Type B pancreatic cell (in vitro differentiated cells): ENCODE measurements around the gene CDS1. TPM values are rescaled to one million over a fixed set of nuclear protein-coding genes. Genes with fewer than 3 reads are reported as not detected.
"Not testable (repeated sequence)": the region's sequence is repeated elsewhere in the genome, so short reads cannot be mapped to it uniquely, and the experiment has no call there.

ENCODE experiments used
- DNase-seq: peaks from one replicate; pipeline ENCODE4 v3.0.0; 2021; ENCODE audit warnings: mixed read lengths; ENCODE audit not compliant: unreplicated experiment; ENCODE audit errors: extremely low spot score
- H3K27ac Mint-ChIP-seq: 2 replicates; pipeline ENCODE4 v1.8.0; 2021; ENCODE audit warnings: mild to moderate bottlenecking, mixed read lengths
- H3K27me3 Mint-ChIP-seq: 2 replicates; pipeline ENCODE4 v1.8.0; 2021; ENCODE audit warnings: mixed read lengths
- H3K36me3 Mint-ChIP-seq: 2 replicates; pipeline ENCODE4 v1.8.0; 2021; ENCODE audit warnings: mixed read lengths
- H3K4me1 Mint-ChIP-seq: one replicate; pipeline ENCODE4 v1.8.0; 2021; ENCODE audit warnings: mixed read lengths; ENCODE audit not compliant: unreplicated experiment
- H3K4me3 Mint-ChIP-seq: 2 replicates; pipeline ENCODE4 v1.8.0; 2021; ENCODE audit warnings: mild to moderate bottlenecking, mixed read lengths
- H3K9me3 Mint-ChIP-seq: 2 replicates; pipeline ENCODE4 v1.8.0; 2021; ENCODE audit warnings: mixed read lengths
- CTCF ChIP-seq: fragments of 200-600 bp; sonication (generic); conservative IDR thresholded peaks from 2 replicates; pipeline ENCODE4 v1.5.0; 2021; ENCODE audit warnings: antibody characterized with exemption, mild to moderate bottlenecking
- total RNA-seq: library from RNA; stranded (reverse); gene quantifications from 2 replicates; pipeline ENCODE4 v1.2.1, GENCODE V29; 2021; ENCODE audit warnings: low replicate concordance

CDS1 gene
- total RNA-seq, 1 donor from 2014 or later, result 15.1 TPM

GRCh38 chr4:84660606-84661005 is 77.7 kb downstream of the CDS1 start:
- no peak for DNase-seq
- Mint-ChIP-seq H3K9me3 (peaks cover 9% of the 10 kb centered on the region), H3K27me3 (no peaks in the 10 kb centered on the region), H3K4me1 (peaks cover 12% of the 10 kb centered on the region), H3K36me3 (peaks cover 21% of the 10 kb centered on the region), H3K4me3 (no peak overlapping the region), H3K27ac (no peak overlapping the region)
- no peak for TF ChIP-seq CTCF

- Mint-ChIP-seq H3K27ac (no peak overlapping the region), H3K4me3 (no peak overlapping the region), H3K36me3 (peaks cover 24% of the 10 kb centered on the region), H3K9me3 (peaks cover 5% of the 10 kb centered on the region), H3K27me3 (no peaks in the 10 kb centered on the region), H3K4me1 (peaks cover 12% of the 10 kb centered on the region)
- TF ChIP-seq CTCF, result no peak
- no peak for DNase-seq
These were observed 78.4 kb downstream of the CDS1 start for GRCh38 chr4:84661191-84661939.

- not testable (repeated sequence) for H3K4me3 Mint-ChIP-seq, H3K9me3 Mint-ChIP-seq, DNase-seq, H3K27ac Mint-ChIP-seq, H3K27me3 Mint-ChIP-seq
- peaks cover 12% of the 10 kb centered on the region for H3K4me1 Mint-ChIP-seq
- H3K36me3 Mint-ChIP-seq, result peaks cover 21% of the 10 kb centered on the region
These were observed 81.8 kb downstream of the CDS1 start for GRCh38 chr4:84664767-84665166.

- Mint-ChIP-seq H3K27me3 (no peaks in the 10 kb centered on the region), H3K9me3 (peaks cover 6% of the 10 kb centered on the region), H3K4me1 (no peaks in the 10 kb centered on the region), H3K4me3 (no peak overlapping the region), H3K36me3 (peaks cover 28% of the 10 kb centered on the region), H3K27ac (no peak overlapping the region)
- TF ChIP-seq CTCF, result no peak
- DNase-seq, result no peak
These were observed 83.5 kb downstream of the CDS1 start for GRCh38 chr4:84666439-84666838.

- H3K27me3 Mint-ChIP-seq, result no peaks in the 10 kb centered on the region
- H3K4me1 Mint-ChIP-seq, result no peaks in the 10 kb centered on the region
- H3K36me3 Mint-ChIP-seq, result peaks cover 36% of the 10 kb centered on the region
- peaks cover 6% of the 10 kb centered on the region for H3K9me3 Mint-ChIP-seq
- no peak for DNase-seq
- no peak overlapping the region for H3K4me3 Mint-ChIP-seq
- no peak overlapping the region for H3K27ac Mint-ChIP-seq
- TF ChIP-seq CTCF, result no peak
These were observed 86.3 kb downstream of the CDS1 start for GRCh38 chr4:84669201-84669600.

- no peaks in the 10 kb centered on the region for H3K4me1 Mint-ChIP-seq
- H3K36me3 Mint-ChIP-seq, result peaks cover 33% of the 10 kb centered on the region
- no peak for DNase-seq
- no peaks in the 10 kb centered on the region for H3K27me3 Mint-ChIP-seq
- no peak overlapping the region for H3K27ac Mint-ChIP-seq
- no peaks in the 10 kb centered on the region for H3K9me3 Mint-ChIP-seq
- TF ChIP-seq CTCF, result no peak
- no peak overlapping the region for H3K4me3 Mint-ChIP-seq
These were observed 89.2 kb downstream of the CDS1 start for GRCh38 chr4:84672177-84672576.
